Stimulated activated CD8-positive, alpha-beta memory T cell treated with anti-CD3 and anti-CD28 coated beads, Interleukin-2, amount 100 ng/mL, for 48 hours (primary cell): ENCODE measurements around the gene SOAT1.

ENCODE experiments used
- DNase-seq, 2 donors: peaks; one replicate each; pipeline ENCODE4 v3.0.0-alpha.2; 2020; ENCODE audit warnings: low read depth in 2 of 2

Gene SOAT1

DNA sequence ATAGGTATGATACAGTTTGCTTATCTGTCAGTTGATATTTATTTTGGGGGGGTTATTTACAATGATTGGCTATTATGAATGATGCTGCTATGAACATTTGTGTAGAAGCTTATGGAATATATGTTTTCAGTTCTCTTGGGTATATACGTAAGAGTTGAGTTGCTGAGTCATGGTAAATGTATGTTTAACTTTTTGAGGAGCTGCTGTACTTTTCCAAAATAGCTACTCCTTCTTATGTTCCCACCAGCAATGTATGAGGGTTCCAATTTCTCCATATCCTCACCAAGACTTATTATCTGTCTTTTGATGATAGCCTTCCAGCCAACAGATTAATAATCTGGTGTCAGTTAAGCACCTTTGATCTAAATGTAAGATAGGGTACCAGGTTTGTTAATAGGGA is 11.9 kb downstream of the SOAT1 start:
- DNase-seq: no peak

DNA sequence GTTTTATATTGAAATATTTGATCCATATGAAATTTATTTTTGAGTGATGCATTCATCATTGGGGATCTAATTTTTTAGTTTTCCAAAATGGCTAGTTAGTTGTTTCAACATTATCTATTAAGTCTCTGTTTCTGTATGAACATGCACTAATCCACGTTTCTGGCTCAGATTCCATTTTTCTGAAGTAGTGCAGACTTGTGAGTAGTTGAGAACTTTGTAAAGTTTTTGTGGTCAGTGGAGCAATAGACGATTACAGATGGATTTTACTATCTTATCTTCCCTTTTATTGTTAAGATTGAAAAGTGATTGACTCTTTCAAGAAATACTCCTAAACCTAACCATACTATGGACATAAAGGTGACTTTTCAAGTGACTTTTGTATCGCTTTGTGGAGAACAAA is 16.7 kb downstream of the SOAT1 start:
- DNase-seq: no peak

GRCh38 chr1:179310721-179311120 is 17.1 kb downstream of the SOAT1 start:
- DNase-seq: no peak

DNA sequence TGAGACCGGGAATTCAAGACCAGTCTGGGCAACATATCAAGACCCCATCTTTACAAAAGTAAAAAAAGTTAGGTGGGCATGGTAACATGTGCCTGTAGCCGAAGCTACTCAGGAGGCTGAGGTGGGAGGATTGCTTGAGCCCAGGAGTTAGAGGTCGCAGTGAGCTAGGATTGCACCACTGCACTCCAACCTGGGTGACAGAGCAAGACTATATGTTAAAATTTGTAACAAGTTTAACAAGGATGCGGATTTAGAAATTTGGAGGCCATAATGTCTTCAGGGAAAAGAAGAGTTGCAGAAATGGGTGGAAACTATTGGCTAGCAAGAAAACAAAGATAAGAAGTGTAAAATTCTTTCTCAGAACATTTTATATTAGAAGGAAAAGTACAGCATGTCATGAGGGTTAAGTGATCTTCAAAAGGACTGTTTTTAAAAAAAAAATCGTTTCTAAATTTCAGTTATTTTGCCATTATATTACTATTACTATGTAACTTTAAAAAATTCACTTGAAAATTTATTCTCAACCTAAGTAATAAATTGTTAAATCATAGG is 17.6 kb downstream of the SOAT1 start:
- no peak for DNase-seq

GRCh38 chr1:179313004-179313403 is 19.4 kb downstream of the SOAT1 start:
- no peak for DNase-seq

DNA sequence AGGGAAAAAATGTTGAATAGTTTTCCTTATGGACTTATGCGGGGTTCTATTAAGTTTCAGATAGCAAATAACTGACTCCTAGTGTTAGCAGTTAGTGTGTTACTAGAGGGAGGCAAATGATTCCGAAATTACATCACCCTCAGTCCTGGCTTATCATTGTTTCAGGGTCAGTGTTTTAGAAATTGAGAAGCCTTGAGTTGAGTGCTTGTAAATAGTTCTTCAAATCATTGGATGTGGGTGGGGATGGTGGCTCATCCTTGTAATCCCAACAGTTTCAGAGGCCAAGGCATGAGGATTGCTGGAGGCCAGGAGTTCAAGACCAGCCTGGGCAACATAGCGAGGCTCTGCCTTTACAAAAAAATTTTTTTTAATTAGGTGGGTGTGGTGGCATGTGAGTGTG is 21.3 kb downstream of the SOAT1 start:
- no peak for DNase-seq

DNA sequence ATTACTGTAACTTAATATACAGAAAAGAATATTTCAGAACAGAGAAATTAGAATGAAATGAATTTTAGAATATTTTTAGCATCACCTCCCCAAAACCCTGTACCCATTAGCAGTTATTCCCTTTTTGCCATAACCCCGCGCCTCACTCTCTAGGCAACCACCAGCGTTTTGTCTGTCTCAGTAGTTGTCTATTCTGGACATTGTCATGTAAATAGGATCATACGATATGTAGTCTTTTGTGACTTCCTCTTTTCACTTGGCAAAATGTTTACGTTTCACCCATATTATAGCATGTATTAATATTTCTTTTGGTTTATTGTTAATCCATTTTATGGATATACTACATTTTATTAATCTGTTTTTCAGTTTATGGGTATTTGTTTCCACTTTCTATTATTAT is 24.9 kb downstream of the SOAT1 start:
- no peak for DNase-seq

- DNase-seq: no peak
These were observed 28.1 kb downstream of the SOAT1 start for GRCh38 chr1:179321533-179322216.

- no peak for DNase-seq
These were observed 29.0 kb downstream of the SOAT1 start for GRCh38 chr1:179322557-179322956.

DNA sequence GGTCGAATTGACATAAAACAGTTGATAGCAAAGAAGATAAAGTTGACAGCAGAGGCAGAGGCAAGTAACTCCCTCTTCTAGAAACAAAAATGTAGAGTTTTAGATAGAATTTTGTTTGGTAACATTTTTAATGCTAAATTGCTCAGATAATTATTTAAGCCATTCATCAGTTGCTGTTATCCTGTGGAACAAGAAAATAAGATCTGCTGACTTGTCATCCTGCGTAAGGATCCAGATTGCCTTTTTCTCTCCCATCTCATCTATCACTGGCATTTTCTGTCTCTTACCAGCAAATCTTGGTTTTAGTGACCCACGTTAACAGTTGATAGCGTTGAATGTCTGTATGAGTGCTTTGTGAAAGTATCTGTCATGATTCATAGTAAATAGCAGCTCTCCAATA is 29.8 kb downstream of the SOAT1 start:
- no peak for DNase-seq

DNA sequence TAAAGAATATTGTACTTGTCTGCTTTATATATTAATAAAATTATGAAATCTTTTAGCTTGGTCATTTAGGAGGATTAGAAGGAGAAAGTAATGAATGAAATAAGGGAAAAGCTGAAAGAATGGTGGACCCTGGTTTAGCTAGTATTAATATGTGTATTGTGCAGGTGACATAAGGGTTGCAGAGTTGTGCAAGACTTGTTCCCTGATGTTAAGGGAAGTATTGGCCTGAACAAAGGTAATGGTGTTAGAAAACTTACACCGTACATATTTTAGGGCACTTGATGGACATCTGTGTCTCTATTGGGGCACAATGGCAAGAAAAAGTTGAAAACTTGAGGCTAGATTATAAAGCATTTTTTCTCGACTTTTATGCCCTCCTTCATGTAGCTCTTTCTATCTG is 32.2 kb downstream of the SOAT1 start:
- DNase-seq: no peak

- no peak for DNase-seq
These were observed 33.1 kb downstream of the SOAT1 start for GRCh38 chr1:179326746-179327145.

DNA sequence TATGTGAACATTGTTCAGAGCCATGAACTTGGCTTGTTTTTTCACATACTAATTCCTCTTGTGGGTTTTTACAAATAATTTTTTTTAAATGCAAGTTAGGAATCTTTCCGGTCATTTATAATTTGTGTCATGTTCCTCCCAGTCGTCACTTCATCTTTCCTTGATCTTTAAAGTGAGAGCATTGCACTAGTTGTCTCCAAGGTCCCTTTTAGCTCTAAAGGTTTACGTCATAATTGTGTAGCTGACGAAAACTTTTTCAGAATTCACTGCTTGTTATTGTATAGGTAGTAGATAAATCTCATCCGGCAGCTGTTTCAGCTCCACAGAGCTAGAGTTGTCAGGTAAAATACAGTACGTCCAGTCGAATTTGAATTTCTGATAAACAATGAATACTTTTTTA is 33.6 kb downstream of the SOAT1 start:
- DNase-seq: no peak

DNA sequence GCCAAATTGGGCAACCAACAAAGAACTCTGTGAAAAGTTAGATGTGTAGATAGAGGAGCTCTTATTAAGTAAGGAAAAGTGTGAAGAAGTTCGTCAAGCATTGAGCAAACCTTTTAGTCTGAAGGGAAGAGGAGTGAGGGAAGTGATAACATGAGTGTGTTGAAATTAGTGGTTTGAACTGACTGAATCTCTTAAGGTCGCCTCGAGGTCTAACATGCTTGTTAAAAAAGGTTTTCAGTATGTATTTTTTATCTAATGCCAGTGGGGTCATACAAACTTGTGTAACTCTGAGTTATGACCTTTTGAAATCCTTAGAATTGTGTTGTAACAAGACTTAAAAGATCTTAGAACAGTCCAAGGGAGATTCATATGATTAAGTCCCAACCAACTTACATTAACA is 34.1 kb downstream of the SOAT1 start:
- no peak for DNase-seq

- DNase-seq: no peak
These were observed 36.3 kb downstream of the SOAT1 start for GRCh38 chr1:179329862-179330261.

GRCh38 chr1:179334440-179334839 is 40.8 kb downstream of the SOAT1 start:
- no peak for DNase-seq

GRCh38 chr1:179337288-179337687 is 43.7 kb downstream of the SOAT1 start:
- DNase-seq: no peak

DNA sequence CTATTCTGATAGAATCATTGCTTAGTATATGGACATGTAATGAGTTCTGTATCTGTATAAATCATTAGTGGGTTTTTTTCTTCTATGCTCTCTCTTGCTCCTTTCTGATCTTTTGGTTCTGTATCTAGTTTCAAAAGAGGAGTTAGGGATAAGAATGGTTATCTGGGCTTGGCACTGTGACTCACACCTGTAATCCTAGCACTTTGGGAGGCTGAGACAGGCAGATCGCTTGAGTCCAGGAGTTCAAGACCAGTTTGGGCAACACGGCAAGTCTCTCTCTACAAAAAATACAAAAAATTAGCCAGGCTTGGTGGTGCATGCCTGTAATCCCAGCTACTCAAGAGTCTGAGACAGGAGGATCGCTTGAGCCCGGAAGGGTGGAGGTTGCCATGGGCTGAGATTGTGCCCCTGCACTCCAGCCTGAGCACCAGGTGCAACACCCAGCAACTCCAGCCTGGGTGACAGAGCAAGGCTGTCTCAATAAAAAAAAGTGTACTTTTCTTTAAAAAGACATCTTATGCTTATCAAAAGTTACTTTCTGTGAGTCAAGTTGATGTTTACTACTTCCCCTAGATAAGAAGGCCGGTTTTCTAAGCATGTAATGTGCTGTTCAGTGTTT is 44.5 kb downstream of the SOAT1 start:
- no peak for DNase-seq

DNA sequence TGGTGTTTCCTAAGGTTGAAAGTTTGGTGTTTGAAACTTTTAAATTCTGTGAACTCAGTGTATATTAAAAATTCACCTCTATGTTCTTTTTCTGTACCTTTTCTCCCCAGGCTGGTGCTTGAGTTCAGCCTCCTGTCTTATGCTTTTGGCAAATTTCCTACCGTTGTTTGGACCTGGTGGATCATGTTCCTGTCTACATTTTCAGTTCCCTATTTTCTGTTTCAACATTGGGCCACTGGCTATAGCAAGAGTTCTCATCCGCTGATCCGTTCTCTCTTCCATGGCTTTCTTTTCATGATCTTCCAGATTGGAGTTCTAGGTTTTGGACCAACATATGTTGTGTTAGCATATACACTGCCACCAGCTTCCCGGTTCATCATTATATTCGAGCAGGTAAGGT is 47.3 kb downstream of the SOAT1 start:
- DNase-seq: no peak

- DNase-seq: no peak
These were observed 48.4 kb downstream of the SOAT1 start for GRCh38 chr1:179341943-179342547.

DNA sequence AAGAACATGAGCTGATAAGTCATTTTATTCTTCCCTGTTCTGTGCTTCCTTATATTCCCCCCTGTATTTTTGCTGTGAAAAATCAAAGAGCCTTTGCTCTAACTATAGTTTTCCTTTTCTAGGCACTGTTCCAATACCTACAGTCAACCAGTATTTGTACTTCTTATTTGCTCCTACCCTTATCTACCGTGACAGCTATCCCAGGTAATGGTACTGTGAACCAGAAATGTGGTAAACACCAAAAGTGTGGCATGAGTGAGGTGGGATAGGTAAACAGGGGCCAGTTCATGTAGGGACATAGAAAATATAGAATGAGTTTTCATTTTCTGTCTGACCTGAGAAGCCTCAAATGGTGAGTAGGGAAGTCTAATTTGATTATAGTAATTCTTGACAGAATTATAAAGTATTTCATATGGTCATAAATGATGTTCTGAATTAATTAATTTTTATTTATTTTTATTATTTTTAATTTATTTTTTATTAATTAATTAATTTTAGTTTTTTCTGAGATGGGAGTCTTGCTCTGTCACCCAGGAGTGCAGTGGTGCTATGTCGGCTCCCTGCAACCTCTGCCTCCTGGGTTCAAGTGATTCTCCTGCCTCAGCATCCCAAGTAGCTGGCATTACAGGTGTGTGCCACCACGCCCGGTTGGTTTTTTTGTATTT is 49.3 kb downstream of the SOAT1 start:
- DNase-seq: no peak

DNA sequence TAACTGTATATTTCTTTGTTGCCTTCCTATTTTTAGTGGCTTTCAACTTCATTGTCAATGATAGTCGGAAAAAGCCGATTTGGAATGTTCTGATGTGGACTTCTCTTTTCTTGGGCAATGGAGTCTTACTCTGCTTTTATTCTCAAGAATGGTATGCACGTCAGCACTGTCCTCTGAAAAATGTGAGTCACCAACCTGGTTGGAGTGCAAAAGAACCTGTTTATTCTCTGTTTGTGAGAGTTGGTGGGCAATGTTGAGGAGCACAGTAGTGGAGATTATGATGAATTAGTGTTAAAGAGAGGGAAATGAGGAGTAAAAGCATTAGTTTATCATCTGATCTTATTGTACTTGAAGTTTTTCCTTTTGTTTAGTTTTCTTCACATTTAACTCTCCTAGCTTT is 57.7 kb downstream of the SOAT1 start:
- DNase-seq: no peak

- DNase-seq: no peak
These were observed 58.6 kb downstream of the SOAT1 start for GRCh38 chr1:179352236-179352635.
